SK-N-SH treated with all-trans-retinoic acid at 6 μM for 48 hours (cell line): ENCODE measurements around the gene TMCC3.

Experiments
- TCF4 ChIP-seq: fragments of 250-450 bp; sonication (Bioruptor Pico); IDR thresholded peaks from 2 replicates; pipeline ENCODE4 v1.8.0; 2021; ENCODE audit warnings: mild to moderate bottlenecking, moderate library complexity, borderline replicate concordance
- ZNF565 ChIP-seq: fragments of 450-650 bp; formaldehyde crosslinking; conservative IDR thresholded peaks from 2 replicates; pipeline ENCODE4 v1.5.0; 2020; ENCODE audit warnings: low read depth, mild to moderate bottlenecking, moderate library complexity
- ZNF70 ChIP-seq: fragments of 450-650 bp; formaldehyde crosslinking; IDR thresholded peaks from 2 replicates; pipeline ENCODE4 v1.5.0; 2020; ENCODE audit warnings: mild to moderate bottlenecking, moderate library complexity

DNA sequence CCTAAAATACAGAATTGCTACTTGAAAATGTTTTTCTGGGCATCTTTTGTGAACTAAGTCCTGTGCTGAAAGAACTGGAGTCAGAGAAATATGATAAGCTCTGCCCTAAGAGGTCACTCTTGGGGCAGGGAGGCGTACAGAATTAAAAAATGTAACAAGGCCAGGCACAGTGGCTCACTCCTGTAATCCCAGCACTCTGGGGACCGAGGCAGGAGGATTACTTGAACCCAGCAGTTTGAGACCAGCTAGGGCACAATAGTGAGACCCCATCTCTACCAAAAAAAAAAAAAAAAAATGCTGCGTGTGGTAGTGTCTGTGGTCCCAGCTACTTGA lies 46.0 kb downstream of the TMCC3 start:
- TF ChIP-seq ZNF70 (CRISPR knock-in tag) (no peak), ZNF565 (CRISPR knock-in tag) (no peak), TCF4 (CRISPR knock-in tag) (no peak)
